Activated CD4-positive, alpha-beta T cell treated with anti-CD3 and anti-CD28 coated beads for 48 hours (primary cell): Measurements from ENCODE around the gene HSPB7.
"Not testable (repeated sequence)": the region's sequence is repeated elsewhere in the genome, so short reads cannot be mapped to it uniquely, and the experiment has no call there.

Experiments
- DNase-seq: peaks from one replicate; pipeline ENCODE4 v3.0.0-alpha.2; 2020

Gene HSPB7

DNA sequence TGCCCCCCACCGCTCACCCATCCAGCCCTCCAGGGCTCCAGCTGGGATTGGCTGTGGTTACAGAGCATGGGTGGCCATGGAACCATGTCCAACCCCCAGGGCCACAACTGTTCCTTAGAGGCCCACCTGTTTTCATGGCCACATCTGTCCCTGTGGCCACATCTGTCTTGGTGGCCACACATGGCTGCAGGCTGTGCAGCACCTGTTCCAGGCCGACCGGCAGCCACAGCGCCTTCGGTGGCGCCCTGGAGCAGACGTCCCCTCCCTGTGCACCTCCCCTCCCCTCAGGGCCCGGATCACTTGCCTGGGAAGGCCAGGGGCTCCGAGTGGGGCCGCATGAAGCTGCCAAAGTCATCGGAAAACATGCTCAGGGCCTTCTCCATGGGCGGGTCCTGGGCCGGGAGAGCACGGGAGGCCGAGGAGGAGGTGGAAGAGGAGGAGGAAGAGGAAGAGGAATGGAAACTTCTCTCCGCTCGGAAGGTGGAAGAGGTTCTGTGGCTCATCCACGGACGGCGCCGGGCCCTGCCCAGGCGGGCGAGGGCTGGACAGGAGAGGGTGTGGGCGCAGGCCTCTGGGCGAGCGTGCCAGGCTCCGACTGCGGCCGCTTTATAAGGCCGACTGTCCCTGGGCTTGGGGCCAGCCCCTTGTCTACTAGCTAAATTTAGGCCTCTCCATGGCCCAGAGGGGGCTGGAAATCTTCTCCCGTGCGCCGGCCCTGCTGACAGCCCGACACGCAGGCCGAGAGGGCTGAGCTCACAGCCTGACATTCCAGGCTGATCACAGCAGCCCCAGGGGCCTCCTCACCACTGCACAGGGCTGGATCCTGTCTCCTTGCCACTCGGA is at the start of gene HSPB7:
Gene HSPB7, minus strand, starts transcription at position 583 of the 843 bp plus-strand sequence. Its CDS starts 80 bp downstream, at position 503.
- no peak for DNase-seq

DNA sequence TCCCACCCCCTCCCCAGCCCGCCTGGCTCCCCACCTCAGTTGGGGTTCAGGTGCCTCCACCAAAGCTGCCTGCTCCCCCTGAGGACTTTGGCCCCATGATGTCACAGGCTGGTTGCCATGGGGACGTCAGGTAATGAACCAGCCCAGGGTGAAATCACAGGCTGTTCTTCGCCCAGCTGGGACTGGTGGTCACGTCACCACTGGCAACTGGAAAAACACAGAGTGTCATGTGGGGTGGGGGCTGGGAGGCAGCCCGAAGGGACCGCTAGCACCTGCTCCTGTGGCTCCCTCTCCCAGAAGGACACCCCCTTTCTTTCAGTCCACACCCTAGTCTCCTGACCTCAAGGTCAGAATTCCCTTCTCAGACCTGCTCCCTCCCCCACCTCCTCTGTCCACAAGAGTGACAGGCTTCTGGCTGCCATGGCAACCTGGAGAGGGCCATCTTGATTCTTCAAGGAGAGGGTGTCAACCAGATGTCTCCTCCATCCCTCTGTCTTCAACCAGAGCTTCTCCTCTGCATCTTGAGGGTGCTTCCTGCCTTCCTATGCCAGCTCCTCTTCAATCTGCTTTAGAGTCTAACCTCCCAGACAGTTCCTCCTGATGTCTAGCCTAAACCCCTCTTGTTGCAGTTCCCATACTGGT is 49.4 kb upstream of the HSPB7 start:
- DNase-seq = no peak

DNA sequence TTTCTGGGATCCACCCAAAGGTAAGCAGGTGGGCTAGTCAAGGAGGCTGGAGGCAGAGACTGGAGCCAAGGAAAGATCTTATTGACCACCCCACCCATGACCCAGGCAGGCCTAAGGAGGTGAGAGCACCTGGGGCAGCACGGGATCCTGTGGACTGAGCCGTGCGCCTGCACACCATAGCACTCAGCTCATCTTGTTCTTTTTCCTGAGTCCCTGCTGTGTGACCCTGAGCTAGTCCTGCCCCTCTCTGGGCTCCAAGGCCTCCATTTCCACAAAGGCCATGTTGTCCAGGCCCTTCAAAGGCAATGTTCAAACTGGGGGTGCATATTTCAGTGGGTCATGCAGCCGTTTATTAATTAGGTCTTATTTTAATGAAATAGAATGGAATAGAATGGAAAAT is 48.4 kb upstream of the HSPB7 start:
- DNase-seq = no peak

DNA sequence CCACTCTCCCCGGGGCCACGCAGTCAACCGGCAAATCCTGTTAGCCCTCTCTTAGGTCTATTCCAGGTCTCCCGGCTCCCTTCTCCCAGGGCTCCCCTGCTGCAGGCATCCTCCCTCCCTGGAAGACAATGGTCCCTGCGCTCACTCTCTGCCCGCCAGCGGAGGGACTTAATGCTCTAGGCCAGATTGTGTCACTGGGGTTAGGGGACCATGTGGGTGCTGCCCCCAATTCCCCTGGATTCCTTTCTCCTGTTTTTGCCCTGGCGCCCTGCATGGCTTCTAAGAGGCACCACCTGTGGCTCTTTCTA is 47.4 kb upstream of the HSPB7 start:
- DNase-seq = no peak

DNA sequence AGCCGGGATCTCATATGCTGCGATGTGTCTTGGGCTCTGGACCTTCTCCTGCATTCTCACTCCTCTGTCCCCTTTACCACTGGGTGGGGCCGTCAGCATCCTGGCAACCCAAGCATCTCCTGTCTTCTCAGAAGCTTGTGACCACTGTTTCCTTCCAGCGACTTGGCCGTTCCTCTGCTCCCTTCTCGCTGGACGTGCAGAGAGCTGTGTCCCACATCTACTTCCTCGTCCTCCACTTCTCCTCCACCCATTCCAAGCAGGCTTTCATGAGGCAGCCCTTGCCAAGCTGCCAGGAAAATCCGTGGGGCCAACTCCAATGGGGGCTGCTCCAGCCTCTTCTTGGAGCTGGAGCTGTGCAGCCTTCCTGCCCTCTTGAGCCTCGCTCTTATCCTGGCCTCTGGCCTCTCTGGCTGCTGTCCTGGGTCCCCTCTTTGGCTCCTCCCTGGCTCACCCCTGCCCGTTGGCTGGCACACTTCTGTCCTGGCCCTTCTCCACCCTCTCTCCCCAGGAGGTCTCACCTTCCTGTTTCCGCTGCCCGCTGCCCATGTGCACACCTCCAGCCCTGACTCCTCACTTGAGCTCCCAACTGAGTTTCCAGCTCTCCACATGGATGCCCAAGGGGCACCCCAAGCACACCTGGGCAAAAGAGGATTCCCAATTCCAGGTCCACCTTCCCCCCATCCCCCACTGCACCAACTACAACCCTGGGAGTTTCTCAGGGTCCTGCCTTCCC is 46.9 kb upstream of the HSPB7 start:
- no peak for DNase-seq

DNA sequence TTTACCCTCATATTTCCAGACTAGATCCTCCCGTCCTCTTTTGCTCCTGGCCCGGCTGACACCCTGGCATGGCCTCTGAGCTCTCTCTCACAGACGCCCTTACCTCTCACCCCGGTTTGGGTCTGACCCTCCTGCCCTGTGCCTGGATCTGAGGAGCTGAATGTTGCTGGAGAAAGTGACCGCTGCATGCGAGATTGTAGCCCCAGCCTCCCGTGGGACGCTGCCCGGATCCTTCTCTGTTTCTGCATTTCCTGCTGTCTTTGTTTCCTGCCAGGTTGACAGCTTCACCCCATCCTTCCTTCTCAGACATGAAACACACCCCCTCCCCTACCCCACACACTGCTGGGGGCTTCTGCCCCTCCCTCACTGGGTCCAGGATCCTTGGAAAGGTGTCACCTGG is 46.1 kb upstream of the HSPB7 start:
- no peak for DNase-seq

DNA sequence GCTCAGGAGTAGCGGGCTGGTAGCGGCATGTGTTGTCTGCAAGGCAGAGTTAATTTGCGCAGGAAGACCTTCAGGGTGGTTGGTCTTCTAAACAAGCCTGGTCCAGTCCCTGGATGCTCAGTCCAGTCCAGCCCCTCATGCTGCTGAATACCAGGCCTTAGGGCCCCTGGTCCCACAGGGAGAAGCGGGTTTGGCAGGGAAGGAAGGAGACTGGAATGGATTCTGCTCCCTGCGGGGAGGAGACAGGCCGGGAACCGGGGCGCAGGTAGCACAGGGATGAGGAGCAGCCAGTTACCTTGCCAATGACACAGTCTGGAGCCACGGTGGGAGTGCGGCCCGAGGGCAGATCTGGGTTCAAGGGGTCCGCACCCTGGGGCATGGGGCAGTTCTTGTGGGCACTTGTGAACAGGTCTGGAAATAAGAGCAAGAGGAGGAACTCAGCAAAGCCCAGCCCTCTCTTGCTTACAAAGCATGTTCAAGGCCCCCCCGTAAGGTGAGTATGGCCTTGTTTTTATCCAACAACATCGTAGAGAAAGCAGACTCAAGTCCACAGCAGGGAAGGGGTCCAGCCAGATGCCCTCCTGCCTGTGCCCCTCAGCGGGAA is 45.5 kb upstream of the HSPB7 start:
- DNase-seq = no peak

DNA sequence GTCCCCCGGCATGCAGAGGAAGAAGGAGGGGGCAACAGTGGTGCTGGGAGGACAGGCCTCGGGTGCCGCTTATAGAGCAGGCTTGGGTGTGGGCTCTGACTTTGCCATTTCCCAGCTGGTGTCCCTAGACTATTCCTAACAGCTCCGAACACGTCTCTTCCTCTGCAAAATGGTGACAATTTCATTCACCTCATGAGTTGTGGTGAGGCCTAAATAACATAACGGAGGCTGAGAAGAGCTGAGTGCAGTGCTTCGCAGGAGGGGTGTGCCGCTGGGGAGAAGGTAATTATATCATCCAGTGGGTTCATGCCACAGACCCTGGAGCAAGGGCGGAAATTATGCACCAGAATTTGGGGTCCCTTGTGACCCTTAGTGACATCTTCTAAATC is 44.8 kb upstream of the HSPB7 start:
- not testable (repeated sequence) for DNase-seq

DNA sequence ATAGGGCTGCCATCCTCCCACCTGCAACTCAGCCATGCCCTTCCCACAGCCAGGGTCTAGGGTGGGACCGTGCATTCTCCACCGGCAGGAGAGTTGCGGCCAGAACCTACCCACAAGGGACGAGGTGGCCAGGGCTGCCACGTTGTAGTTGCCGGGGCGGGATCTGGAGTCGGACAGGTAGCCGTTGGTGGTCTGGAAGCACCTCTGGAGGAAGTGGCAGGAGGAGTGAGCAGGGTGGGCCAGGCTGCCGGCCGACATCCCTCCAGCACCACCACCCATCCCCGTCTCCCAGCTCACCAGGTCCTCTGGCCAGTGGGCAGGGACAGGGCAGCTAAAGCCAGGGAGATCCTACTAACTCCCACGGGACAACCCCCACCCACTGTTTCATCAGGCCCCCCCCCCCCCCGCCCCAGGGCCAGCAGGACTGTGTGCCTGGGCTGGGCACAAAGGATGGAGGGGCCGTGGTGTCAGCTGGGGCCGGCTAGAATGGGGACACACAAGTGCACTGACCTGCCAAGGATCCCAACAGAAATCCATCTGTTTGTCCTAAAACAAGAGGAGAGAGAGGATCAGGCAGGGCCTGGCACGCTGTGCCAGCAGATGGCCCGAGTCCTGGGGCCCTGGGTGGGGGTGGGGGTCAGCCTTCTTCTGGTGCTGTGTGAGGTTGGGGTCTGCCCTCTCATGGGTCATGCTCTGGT is 44.3 kb upstream of the HSPB7 start:
- DNase-seq = not testable (repeated sequence)

DNA sequence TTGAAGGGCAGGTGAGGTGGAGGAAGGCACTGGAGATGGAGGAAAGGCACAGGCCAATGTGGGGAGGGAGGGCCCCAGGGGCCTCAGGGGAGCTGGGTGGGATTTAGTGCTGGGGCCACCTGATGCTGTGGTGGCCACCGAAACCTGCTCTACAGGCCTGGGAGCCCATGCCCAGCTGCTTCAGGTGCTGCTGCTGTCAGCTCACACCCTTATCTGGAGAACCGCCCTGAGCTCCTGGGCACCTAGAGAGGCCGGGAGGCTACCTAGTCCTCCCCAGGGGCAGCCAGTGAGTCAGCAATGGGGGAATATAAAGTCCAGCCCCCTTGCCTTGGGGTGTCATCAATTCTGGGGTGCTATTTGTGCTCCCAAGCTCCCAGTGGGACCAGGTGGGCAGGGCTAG is 43.4 kb upstream of the HSPB7 start:
- no peak for DNase-seq

DNA sequence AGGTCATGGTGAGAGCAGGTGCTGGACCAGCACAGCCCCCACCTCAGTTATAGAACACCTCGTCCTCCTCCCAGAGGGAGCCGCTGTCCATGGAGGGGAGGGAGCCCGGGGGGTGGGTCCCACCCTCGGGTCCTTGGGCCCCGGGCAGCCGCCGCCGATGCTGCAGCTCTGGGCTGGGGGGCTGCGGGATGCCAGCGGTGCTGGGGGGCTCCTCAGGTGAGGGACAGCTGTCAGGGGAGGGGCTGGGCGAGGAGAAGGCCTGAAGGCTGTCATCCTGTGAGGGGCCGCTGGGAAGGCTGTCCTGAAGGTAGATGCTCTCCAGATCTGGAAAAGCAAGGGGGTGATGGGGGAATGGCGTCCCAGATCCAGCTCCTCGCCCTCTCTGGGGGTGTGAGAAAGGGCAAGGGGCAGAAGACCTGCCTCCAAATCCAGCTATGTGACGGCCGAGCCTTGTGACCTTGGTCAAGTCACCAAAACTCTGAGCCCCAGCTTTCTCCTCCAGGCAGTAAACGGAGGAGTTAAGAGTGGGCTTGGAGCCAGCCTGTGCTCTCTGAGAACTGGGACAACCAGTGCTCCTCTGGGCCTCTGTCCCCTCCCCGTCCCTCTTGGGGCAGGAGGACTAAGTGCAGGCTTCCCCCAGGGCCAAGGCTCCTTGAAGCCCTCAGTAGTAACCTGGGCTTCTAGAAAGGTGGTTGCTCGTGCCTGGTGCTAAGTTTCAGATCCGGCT is 40.7 kb upstream of the HSPB7 start:
- not testable (repeated sequence) for DNase-seq

DNA sequence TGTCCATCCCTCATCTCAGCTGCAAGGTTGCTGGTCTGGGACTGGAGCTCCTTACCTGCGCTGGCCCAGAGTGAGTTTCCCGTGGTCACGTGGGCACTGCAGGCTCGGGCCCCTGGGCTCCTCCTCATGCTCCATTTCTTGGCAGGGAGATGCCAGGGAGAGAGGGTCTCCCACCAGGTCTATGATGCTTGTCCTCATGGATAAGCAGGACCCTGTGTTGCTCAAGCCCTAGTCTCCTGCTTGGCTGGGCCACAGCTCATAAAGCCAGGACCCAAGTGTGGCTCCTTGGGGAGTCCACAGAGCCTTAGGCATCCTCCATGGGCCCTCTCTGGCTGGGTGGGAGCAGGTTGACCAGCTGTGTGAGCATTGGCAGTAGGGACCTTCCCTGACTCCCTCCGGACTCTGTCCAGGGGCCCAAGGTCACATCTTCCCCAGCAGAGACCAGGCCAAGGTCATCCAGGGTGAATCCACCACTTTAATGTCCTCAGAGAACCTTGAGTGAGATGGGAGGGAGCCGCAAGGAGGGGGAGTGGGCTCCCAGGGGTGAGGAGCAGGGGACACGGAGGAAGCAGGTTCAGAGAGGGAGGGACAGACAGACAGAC is 39.6 kb upstream of the HSPB7 start:
- DNase-seq = not testable (repeated sequence)

DNA sequence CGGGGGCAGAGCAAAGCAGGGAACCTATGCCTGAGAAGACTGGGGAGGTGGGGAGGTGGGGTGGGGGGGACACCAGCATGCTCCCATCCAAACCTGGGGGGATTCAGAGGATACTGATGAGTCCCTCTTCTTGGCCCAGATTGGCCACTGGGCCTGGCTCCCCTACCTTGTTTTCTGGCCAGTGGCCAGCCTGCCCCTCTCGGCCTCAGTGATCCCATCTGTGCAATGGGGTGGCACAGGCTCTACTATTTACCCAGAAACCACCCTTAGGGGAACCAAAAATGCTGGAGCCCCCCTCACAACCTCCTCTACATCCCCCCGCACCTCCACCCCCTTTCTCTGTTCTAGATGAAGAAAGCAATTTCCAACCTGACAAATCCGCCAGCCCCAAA is 38.7 kb upstream of the HSPB7 start:
- not testable (repeated sequence) for DNase-seq

DNA sequence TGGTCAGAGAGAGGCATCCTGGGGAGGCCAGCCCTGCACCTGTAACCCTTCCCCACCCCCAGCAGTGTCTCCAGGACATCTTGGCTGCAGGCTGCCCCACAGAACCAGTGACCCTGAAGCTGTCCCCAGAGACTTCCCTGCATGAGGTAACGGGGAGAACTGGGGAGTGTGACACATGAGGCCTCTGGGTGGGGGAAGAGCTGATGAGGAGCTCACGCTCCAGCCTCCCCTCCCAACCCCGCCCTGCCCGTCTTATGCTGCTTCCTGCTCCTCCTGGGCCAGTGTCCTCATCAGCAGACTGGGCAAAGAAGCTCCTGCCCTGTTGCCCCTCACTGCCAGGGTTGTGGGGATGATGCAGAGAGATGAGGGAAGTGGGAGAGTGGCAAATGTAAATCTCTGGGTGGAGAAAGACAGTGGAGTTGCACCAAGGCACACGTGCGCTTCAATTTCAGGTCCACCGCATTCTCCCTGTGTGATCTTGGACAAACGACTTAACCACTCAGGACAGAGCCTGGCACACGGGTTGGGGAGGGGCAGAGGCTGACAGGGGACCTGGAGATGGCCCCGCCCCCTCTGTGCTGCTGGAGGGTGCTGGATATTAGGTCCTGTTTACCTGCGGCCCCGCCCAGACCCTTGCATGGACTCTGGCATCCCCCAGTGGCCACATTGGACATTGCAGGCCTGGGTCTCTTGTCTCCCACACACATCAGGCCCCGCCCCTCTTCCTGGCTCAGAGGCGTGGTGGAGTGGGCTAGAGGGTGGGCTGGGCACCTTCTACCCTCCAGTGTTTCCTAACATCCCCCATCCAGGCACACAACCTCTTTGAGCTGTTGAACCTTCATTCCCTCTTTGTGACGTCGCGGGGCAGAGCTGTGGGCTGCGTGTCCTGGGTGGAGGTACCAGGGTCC is 38.0 kb upstream of the HSPB7 start:
- DNase-seq = peak; percentile 94

DNA sequence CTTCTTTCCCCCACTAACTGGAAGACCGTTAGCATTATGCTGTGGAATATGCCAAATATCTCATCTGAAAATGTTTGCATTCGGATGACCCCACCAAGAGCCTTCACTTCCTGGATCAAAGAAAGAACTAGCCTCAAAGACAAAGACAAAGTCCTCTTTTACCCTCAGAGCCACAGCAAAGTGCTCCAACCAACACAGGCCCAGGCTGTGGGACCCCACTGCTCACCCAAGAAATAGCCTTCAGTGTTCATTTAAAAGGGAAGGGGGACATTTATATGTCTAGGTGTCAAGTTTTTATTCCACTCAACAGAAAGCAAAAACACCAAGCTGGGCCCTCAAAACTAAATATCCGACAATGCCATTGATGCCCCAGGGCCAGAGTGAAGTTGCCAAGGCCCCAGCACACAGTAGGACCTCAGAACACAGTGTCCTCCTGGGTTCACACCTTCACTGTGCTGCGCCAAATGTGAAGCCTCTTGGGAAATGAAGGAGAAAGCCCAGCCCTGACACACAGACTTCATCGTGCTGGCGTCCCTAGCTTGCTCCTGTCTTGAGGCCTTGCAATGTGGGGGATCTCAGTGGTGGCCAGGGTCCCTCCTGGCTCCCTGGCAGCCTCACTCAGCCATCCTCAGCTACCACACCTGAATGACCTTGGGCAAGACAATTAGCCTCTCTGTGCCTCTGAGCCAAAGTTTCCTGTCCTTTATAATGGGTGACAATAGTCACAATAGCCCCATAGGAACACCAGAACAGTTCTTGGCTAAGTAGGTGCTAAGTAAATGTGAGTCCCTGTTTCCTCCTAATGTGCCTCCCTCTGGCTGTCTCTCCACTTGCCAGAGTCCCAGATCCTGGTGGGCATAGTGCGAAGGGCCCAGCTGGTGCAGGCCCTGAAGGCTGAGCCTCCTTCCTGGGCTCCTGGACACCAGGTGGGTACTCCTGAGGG is 37.0 kb upstream of the HSPB7 start:
- no peak for DNase-seq

DNA sequence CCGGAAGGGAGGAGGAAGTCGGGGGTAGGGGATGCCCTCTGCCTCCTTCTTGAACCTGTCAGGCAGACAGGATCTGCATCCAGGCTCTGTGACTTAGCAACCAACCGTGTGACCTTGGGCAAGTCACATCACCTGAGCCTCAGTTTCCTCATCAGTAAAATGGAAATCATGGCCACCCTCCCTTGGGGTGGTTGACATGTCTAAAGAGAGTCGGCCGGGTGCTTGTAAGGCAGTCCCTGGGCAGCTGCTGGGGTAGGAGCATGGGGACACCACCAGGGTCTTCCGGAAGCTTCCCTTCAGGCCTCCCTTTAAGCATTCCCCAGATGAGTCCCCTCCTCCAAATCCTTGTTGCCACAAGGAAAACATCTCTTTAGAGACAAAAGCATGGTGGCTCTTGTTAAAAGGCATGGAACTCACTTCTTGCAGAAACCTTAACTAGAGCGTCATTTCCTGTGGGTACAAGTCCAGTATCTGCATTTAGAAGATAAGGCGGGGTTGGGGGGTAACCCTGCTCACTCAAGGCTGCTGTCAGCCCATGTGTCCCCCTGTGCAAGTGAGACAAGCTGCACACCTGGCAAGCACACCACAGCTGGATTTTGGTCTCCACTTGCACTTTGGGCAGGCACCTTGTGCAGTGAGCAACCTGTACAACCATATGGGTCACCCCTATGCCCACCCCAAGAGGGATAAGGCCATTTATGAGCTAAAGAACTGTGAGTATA is 36.1 kb upstream of the HSPB7 start:
- DNase-seq = no peak

DNA sequence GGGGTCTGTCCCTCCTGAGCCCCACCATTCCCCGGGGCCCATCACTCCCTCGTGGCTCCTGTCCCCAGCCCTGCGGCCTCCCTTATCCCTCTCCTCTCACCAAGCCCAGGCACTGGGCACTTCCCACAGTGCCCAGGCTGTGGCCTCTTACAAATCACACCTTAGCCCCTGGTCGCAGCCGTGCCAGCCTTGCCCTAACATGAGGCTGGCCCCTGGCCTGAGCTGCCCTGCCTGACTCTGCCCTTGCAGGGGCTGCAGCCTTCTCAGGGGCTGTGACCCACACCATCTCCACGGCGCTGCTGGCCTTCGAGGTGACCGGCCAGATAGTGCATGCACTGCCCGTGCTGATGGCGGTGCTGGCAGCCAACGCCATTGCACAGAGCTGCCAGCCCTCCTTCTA is 34.1 kb upstream of the HSPB7 start:
- not testable (repeated sequence) for DNase-seq

DNA sequence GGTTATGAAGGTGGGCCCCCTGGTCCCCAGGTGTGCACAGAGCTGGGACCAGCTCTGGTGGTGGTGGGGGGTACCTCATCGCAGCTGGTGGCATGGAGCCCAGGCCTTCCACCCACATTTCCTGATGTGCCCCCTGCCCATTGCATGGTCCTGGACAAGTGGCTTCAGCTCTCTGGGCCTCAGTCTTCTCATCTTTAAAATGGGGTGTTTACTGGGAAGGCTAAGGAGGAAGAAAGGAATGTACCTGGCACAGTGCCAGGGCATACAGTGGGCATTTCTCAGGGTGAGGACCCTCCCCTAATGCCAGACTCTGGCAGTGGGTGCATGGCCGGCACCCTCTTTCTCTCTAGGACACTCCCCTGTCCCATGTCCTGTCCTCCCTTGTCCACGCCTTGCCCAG is 33.2 kb upstream of the HSPB7 start:
- no peak for DNase-seq

DNA sequence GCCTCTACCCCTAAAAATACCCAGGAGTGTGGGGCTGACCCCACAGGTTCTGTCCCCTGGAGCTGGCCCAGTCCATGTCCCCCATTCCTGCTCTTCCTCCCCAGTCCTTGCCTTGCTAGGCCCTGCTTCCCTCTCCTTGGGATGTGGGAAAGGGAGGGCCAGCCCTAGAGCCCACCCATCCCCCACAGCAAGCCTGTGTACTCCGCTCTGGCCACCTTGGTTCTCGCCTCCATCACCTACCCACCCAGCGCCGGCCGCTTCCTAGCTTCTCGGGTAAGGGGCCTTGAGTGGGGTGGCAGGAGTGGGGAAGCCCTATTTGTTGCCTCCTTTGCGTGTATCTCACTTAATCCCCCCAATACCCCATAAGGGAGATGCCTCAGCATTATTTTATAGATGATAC is 32.5 kb upstream of the HSPB7 start:
- DNase-seq = no peak
